GM10266 (cell line): Measurements from ENCODE around the gene NOS1AP.

Experiments used
- DNase-seq: peaks from one replicate; pipeline ENCODE4 v3.0.0; 2012; ENCODE audit errors: extremely low spot score
- CTCF ChIP-seq: IDR thresholded peaks from 2 replicates; pipeline ENCODE4 v1.5.1; 2012; ENCODE audit warnings: mild to moderate bottlenecking, low read depth; ENCODE audit not compliant: control insufficient read depth, insufficient read depth; ENCODE audit errors: missing control alignments

NOS1AP gene

GRCh38 chr1:162374406-162374805, 304.9 kb downstream of the NOS1AP start:
- no peak for DNase-seq
- no peak for TF ChIP-seq CTCF

GRCh38 chr1:162375463-162375862, 306.0 kb downstream of the NOS1AP start:
- no peak for TF ChIP-seq CTCF
- no peak for DNase-seq

- no peak for DNase-seq
- TF ChIP-seq CTCF: no peak
Measured at GRCh38 chr1:162376691-162377090, 307.2 kb downstream of the NOS1AP start, which contains the start of gene SPATA46. SPATA46 (minus strand) TSS chr1:162376854; CDS start chr1:162376790, 64 bp downstream.

- TF ChIP-seq CTCF: no peak
- DNase-seq: no peak
Measured at GRCh38 chr1:162380061-162380846, 310.8 kb downstream of the NOS1AP start.

- no peak for TF ChIP-seq CTCF
- DNase-seq: no peak
Measured at GRCh38 chr1:162381383-162381782, 311.9 kb downstream of the NOS1AP start, which contains the start of gene C1orf226. C1orf226 (plus strand) TSS chr1:162381728; CDS start chr1:162381902, 174 bp downstream.

- no peak for TF ChIP-seq CTCF
Measured at GRCh38 chr1:162381941-162382750, 312.7 kb downstream of the NOS1AP start.

More at GRCh38 chr1:162381941-162382750, 312.7 kb downstream of the NOS1AP start:
- DNase-seq: no peak
